ENCODE measurements around the gene STPG1.

The STPG1 gene

GRCh38 chr1:24327486-24327885, 86.1 kb downstream of the STPG1 start:
- H3K4me3 ChIP-seq (ENCODE audit: low read depth, low read length): no peak overlapping the region
- DNase-seq (ENCODE audit: low read depth): no peak
- TF ChIP-seq CTCF (conservative IDR thresholded peaks at IDR 0.05; ENCODE audit: low read depth, low read length): no peak

- no peak for TF ChIP-seq CTCF (conservative IDR thresholded peaks at IDR 0.05; ENCODE audit: low read depth, low read length)
- H3K4me3 ChIP-seq (ENCODE audit: low read depth, low read length): no peak overlapping the region
- DNase-seq (ENCODE audit: low read depth): no peak
Measured at GRCh38 chr1:24325587-24326449, 87.8 kb downstream of the STPG1 start.

DNA sequence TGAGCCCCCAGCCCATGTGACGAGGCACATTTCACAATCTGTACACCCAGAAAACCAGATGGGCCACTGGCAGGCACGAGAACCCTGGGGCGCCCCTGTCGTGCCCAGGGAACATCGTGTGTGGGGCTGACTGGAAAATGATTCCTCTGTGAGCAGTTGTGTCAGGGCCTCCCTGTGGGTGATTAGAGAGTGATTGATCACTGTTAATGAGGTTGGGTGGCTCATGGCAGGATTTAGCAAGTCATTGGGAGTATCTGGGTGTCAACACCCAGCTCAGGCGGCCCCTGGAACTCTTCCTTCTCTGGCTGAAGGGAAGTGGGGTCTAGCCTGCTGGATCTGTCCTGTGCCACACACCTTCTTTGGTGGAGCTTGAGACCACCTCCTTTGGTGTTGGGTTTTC, 88.7 kb downstream of the STPG1 start:
- H3K4me3 ChIP-seq (ENCODE audit: low read depth, low read length): no peak overlapping the region
- TF ChIP-seq CTCF (conservative IDR thresholded peaks at IDR 0.05; ENCODE audit: low read depth, low read length): no peak
- DNase-seq (ENCODE audit: low read depth): no peak

- no peak overlapping the region for H3K4me3 ChIP-seq (ENCODE audit: low read depth, low read length)
- DNase-seq (ENCODE audit: low read depth): no peak
- TF ChIP-seq CTCF (conservative IDR thresholded peaks at IDR 0.05; ENCODE audit: low read depth, low read length): no peak
Measured at GRCh38 chr1:24323281-24323680, 90.3 kb downstream of the STPG1 start.

- no peak for TF ChIP-seq CTCF (conservative IDR thresholded peaks at IDR 0.05; ENCODE audit: low read depth, low read length)
- DNase-seq (ENCODE audit: low read depth): peak; percentile 51
- peak overlapping the region; percentile 52 for H3K4me3 ChIP-seq (ENCODE audit: low read depth, low read length)
Measured at GRCh38 chr1:24322470-24323177, 91.0 kb downstream of the STPG1 start.

DNA sequence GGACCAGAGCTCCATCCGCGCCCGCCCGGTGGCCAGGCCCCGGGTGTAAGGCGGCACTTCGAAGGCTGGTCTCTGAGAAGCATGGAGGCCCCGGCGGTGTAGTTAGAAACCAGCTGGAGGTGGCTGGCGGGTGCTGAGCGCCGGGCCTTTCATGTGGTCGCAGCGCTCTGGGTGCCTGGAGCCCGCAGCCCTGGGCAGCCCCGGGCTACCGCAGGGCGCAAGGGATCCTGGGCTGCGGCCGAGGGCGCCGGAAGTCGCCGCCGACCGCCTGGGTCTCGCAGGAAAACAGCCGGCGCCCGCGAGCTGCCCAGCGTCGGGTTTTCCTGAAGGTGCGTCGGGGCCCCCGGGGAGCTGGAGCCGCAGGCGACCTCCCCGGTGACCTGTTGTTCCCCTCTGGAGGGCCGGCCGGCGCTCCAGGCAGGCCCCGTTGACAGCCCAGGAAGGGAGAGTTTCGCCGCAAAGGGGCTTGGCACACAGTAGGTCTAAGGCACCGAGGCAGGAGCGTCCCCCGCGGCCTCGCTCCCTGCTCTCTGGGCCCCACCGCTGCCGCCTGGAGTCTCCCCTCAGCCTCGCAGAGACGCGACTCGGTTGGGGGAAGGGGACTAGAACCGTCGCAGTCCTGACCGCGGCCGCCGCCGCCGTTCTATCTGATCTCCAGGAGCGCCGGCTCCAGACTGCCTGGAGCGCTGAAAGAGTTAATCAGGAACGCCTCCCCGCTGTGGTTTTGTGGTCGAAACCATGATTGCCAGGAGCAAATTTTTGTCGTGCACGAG, 91.7 kb downstream of the STPG1 start:
- H3K4me3 ChIP-seq (ENCODE audit: low read depth, low read length): peak overlapping the region; percentile 52
- TF ChIP-seq CTCF (conservative IDR thresholded peaks at IDR 0.05; ENCODE audit: low read depth, low read length): no peak
- DNase-seq (ENCODE audit: low read depth): peak; percentile 94
